ENCODE data around the gene DNTT. TPM values are rescaled to one million over a fixed set of nuclear protein-coding genes. Genes with fewer than 3 reads are reported as not detected.
A peak's percentile ranks its signal among the peaks of the same experiment; 100 is the strongest.

The DNTT gene
- total and polyA plus RNA-seq, 2 experiments from 2014 or later = not detected

GRCh38 chr10:96311180-96311715 lies 7.0 kb downstream of the DNTT start:
- Histone ChIP-seq H3K4me1 (ENCODE audit: insufficient read depth) (no peaks in the 10 kb centered on the region), H4K20me1 (ENCODE audit: insufficient read depth) (no peaks in the 10 kb centered on the region), H3K9me2 (ENCODE audit: insufficient read depth) (no peaks in the 10 kb centered on the region), H3K79me2 (ENCODE audit: insufficient read depth) (no peaks in the 10 kb centered on the region), H3K27ac (no peak overlapping the region), H3K9me3 (ENCODE audit: low read depth) (no peaks in the 10 kb centered on the region), H3K27me3 (replicated peaks; ENCODE audit: insufficient read depth) (no peaks in the 10 kb centered on the region; the same call in 1 of the 2 replicates), H3F3A (ENCODE audit: insufficient read depth) (no peaks in the 10 kb centered on the region), H3K36me3 (ENCODE audit: low read depth) (no peaks in the 10 kb centered on the region), H2AFZ (no peak overlapping the region), H3K4me2 (ENCODE audit: unreplicated experiment) (no peak overlapping the region), H3K9ac (no peak overlapping the region), H3K4me3 (no peak overlapping the region)
- in situ Hi-C loops (cut with MboI) = no loop called here
- 46 to 58% methylated on average over 3 of the region's 3 CpGs for WGBS, 2 experiments (ENCODE audit: low coverage in 1 of 2, low lambda C conversion rate in 2 of 2, missing lambda C conversion rate in 2 of 2)
- TF ChIP-seq EZH2 (IDR thresholded peaks at IDR 0.05; ENCODE audit: insufficient read depth, poor library complexity, severe bottlenecking) (no peak), EZH2phosphoT487 (IDR thresholded peaks at IDR 0.05; ENCODE audit: insufficient read depth, low read depth) (no peak)
- DNase-seq = no peak

DNA sequence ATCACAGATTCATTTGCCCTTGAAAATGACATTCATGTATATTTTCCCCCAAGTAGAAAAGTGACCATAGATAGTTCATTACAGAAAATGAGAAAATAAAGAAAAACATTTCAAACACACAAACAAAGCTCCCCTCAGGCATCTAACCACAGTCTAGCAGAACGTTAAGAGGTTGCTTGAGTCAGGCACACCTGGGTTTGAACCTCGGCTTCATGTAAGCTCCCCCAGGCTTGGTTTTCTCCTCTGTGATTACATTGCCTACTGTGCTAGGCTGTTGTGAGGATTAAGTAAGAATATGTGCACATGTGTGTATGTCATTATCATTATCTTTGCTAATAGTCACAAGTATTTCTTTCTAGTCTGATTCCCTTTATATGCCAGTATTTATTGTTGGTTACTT lies 9.1 kb downstream of the DNTT start:
- H3K9me3 ChIP-seq (ENCODE audit: low read depth) = no peaks in the 10 kb centered on the region
- 35 to 46% methylated on average over 2 of the region's 2 CpGs for WGBS, 2 experiments (ENCODE audit: low coverage in 1 of 2, low lambda C conversion rate in 2 of 2, missing lambda C conversion rate in 2 of 2)
- H3K79me2 ChIP-seq (ENCODE audit: insufficient read depth) = no peaks in the 10 kb centered on the region
- no peaks in the 10 kb centered on the region for H4K20me1 ChIP-seq (ENCODE audit: insufficient read depth)
- no peaks in the 10 kb centered on the region for H3K9me2 ChIP-seq (ENCODE audit: insufficient read depth)
- no peak overlapping the region for H3K4me3 ChIP-seq
- no peak overlapping the region for H3K4me2 ChIP-seq (ENCODE audit: unreplicated experiment)
- no peak overlapping the region for H3K27ac ChIP-seq
- in situ Hi-C loops (cut with MboI) = no loop called here
- TF ChIP-seq EZH2 (IDR thresholded peaks at IDR 0.05; ENCODE audit: insufficient read depth, poor library complexity, severe bottlenecking) (no peak), EZH2phosphoT487 (IDR thresholded peaks at IDR 0.05; ENCODE audit: insufficient read depth, low read depth) (no peak)
- H3K27me3 ChIP-seq (replicated peaks; ENCODE audit: insufficient read depth) = no peaks in the 10 kb centered on the region; the same call in 1 of the 2 replicates
- H3F3A ChIP-seq (ENCODE audit: insufficient read depth) = no peaks in the 10 kb centered on the region
- H3K4me1 ChIP-seq (ENCODE audit: insufficient read depth) = no peaks in the 10 kb centered on the region
- H3K36me3 ChIP-seq (ENCODE audit: low read depth) = no peaks in the 10 kb centered on the region
- H3K9ac ChIP-seq = no peak overlapping the region
- DNase-seq = no peak
- H2AFZ ChIP-seq = no peak overlapping the region

- H4K20me1 ChIP-seq (ENCODE audit: insufficient read depth) = no peaks in the 10 kb centered on the region
- H3K9ac ChIP-seq = no peak overlapping the region
- H3K27me3 ChIP-seq (replicated peaks; ENCODE audit: insufficient read depth) = no peaks in the 10 kb centered on the region
- H3F3A ChIP-seq (ENCODE audit: insufficient read depth) = no peaks in the 10 kb centered on the region
- no peaks in the 10 kb centered on the region for H3K4me1 ChIP-seq (ENCODE audit: insufficient read depth)
- no peak overlapping the region for H3K4me3 ChIP-seq
- H3K79me2 ChIP-seq (ENCODE audit: insufficient read depth) = no peaks in the 10 kb centered on the region
- in situ Hi-C loops (cut with MboI) = no loop called here
- WGBS, 2 experiments (ENCODE audit: low coverage in 1 of 2, low lambda C conversion rate in 2 of 2, missing lambda C conversion rate in 2 of 2) = 60 to 61% methylated on average over 4 of the region's 4 CpGs
- TF ChIP-seq EZH2phosphoT487 (IDR thresholded peaks at IDR 0.05; ENCODE audit: insufficient read depth, low read depth) = no peak
- no peak for TF ChIP-seq EZH2 (IDR thresholded peaks at IDR 0.05; ENCODE audit: insufficient read depth, poor library complexity, severe bottlenecking)
- no peak overlapping the region for H2AFZ ChIP-seq
- no peaks in the 10 kb centered on the region for H3K36me3 ChIP-seq (ENCODE audit: low read depth)
- no peak for DNase-seq
- no peaks in the 10 kb centered on the region for H3K9me2 ChIP-seq (ENCODE audit: insufficient read depth)
- no peak overlapping the region for H3K27ac ChIP-seq
- H3K9me3 ChIP-seq (ENCODE audit: low read depth) = no peaks in the 10 kb centered on the region
- H3K4me2 ChIP-seq (ENCODE audit: unreplicated experiment) = no peak overlapping the region
Observed at GRCh38 chr10:96317067-96317833, 13.0 kb downstream of the DNTT start.

DNA sequence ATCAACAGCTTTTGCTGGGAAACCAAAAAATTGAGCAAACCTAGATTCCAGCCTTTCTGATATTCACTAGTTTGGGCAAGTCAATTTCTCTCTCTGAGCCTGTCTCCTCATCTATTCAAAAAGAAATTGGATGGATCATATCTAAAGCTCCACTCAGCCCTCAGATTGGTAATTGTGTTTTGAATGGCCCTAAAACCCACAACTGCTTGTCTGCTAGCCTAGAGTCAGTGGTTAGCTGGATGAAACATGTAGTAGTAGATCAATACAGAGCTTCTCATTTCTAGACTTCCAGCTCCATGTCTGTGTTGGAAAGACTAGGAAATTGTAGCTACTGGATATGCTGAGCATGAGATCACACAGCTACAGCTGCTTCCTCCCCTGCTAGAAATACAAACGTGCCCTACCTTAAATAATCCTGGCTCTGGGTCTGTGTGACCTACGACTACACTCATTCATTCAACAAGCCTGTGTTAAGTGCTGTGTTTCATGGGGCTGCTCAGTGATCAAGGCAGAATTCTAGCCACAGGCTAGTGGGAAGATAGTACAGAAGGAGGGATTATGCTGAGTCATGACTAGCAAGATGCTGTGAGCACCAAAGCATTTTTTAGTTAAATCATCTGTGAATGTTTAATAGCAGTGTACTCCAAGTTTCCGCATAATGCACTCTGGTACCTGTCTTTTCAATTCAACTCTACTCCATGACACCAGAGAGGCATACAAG lies 15.7 kb downstream of the DNTT start:
- H3F3A ChIP-seq (ENCODE audit: insufficient read depth) = no peaks in the 10 kb centered on the region
- H2AFZ ChIP-seq = no peak overlapping the region
- H3K27me3 ChIP-seq (replicated peaks; ENCODE audit: insufficient read depth) = no peaks in the 10 kb centered on the region
- no peak overlapping the region for H3K9ac ChIP-seq
- H3K4me2 ChIP-seq (ENCODE audit: unreplicated experiment) = no peak overlapping the region
- H3K4me1 ChIP-seq (ENCODE audit: insufficient read depth) = no peaks in the 10 kb centered on the region
- H3K36me3 ChIP-seq (ENCODE audit: low read depth) = no peaks in the 10 kb centered on the region
- H3K4me3 ChIP-seq = no peak overlapping the region
- no peaks in the 10 kb centered on the region for H3K79me2 ChIP-seq (ENCODE audit: insufficient read depth)
- H3K9me3 ChIP-seq (ENCODE audit: low read depth) = no peaks in the 10 kb centered on the region
- 18 to 24% methylated on average over 3 of the region's 3 CpGs for WGBS, 2 experiments (ENCODE audit: low coverage in 1 of 2, low lambda C conversion rate in 2 of 2, missing lambda C conversion rate in 2 of 2)
- no peaks in the 10 kb centered on the region for H4K20me1 ChIP-seq (ENCODE audit: insufficient read depth)
- in situ Hi-C loops (cut with MboI) = no loop called here
- TF ChIP-seq EZH2 (IDR thresholded peaks at IDR 0.05; ENCODE audit: insufficient read depth, poor library complexity, severe bottlenecking) = no peak
- TF ChIP-seq EZH2phosphoT487 (IDR thresholded peaks at IDR 0.05; ENCODE audit: insufficient read depth, low read depth) = no peak
- no peaks in the 10 kb centered on the region for H3K9me2 ChIP-seq (ENCODE audit: insufficient read depth)
- peak; percentile 8 for DNase-seq
- H3K27ac ChIP-seq = no peak overlapping the region

Measured in GM23248 (cell line).